GM20431 (cell line): ENCODE results near the gene TALDO1.

Experiments
- in situ Hi-C: fragments of 300-500 bp; cut with MseI, MboI; formaldehyde crosslinking; loops from one replicate; pipeline ENCODE4 v1.15.0; 2020; ENCODE audit warnings: low sequenced_read_pairs; ENCODE audit not compliant: unreplicated experiment

Gene TALDO1

DNA sequence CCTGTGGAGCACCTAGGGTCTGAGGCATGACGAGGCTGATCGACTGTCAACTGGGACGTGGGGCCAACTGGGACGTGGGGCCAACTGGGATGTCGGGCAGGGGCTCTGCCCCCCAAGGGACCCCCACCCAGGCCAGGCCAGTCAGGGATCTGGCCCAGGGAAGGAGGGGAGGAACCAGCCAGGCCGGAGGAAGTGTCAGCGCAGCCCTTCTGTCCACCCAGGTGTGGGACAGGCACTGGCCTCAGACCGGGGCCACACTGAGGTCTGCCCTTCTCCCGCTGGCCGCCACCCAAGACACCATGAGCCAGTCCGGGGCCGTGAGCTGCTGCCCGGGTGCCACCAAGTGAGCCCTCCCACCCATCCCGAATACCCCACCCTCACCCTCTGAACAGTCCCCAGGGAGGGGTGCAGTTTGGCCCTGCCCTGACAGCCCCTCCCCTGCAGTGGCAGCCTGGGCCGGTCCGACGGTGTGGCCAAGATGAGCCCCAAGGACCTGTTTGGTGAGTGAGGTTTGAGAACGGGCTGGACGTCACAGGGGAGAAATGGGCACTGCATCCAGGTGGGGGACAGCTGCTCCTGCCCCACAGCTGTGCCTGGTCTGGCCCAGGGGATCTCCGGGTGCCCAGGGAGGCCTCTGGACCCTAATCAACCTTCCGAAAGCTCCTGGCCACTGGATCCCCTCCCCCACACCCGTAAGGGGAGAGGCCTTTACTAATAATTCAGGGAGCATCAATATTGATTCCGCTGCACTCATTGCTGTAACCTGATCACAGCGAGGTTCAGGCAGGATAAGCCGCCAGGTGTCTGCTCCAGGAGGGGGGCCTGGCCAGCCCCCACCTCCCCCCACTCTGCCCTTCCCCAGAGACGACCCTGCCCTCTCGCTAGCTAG is 37.9 kb upstream of the TALDO1 start:
- in situ Hi-C loops, result no loop called here

DNA sequence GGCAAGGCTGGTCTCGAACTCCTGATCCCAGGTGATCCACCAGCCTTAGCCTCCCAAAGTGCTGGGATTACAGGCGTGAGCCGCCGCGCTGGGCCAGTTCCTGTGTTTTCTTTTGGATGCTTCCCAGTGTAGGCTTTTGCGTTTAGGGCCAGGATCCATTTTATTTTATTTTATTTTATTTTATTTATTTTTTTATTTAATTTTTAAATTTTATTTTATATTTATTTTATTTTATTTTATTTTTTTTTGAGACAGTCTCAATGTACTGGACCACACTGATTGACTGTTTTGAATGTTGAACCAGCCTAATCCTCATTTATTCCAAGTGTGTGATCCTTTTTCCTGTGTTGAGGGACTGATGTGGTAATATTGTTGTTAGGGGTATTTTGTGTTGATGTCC is 32.8 kb upstream of the TALDO1 start:
- in situ Hi-C loops, result no loop called here

DNA sequence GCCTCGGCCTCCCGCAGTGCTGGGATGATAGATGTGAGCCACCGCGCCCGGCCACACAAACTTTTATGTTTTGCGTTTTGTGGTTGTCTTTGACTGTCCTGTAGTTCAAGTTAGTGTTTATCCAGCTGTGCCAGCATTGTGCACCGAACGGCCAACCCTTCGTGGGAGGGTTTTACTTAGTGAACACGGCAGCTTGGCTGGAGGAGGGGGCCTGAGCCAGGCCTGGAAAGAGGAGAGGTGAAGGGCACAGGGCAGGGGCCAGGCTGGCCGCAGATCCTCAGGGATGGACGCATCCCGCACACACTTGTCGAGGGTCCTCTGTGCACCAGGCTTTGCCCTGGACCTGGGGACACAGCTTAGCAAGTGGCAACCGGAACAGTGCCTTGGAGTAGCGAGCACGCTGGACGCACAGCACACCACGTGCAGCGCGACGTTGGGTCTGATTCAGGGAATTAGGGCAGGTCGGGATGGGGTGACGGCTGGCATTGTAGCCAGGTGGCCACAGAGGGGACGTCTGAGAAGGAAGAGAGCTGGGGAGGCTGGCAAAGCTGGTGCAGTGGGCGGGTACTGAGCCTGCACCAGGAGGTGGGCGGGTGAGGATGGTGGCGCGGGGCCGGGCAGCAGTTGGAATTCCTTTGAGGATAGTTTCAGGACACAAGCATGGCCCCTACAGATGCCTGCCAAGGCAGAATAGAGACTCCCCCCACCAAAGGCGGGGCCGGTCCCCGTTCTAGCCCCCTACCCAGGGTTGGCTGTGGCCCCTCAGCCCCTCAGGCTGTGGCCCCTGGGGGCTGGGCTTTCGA is 27.8 kb upstream of the TALDO1 start:
- in situ Hi-C loops, result loop anchor here (10.0 kb wide), 1 partner anchor 165 kb away; no protein-coding TSS in a partner anchor

DNA sequence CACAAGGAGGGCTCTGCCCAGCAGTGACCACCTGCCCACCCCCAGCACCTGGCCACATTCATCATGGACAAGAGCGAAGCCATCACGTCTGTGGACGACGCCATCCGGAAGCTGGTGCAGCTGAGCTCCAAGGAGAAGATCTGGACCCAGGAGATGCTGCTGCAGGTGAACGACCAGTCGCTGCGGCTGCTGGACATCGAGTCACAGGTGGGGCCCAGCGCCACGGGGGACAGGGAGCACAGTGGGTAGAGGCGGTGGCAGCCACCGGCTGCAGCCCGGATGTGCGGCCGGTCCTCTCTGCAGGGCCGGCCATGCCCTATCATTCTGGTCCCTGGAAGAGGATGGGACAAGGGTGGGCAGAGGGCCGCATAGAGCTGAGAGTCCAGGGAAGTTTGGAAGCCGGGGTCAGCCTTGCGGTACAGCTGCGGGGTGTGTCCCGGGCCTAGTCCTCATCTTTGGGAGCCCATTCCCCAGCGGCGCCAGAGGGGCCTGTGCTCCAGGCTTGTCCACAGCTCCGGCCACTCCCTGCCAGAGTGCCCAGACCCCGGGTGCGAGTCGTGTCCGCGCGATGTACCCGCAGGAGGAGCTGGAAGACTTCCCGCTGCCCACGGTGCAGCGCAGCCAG is 27.1 kb upstream of the TALDO1 start:
- in situ Hi-C loops, result loop anchor here (10.0 kb wide), 1 partner anchor 165 kb away; no protein-coding TSS in a partner anchor

DNA sequence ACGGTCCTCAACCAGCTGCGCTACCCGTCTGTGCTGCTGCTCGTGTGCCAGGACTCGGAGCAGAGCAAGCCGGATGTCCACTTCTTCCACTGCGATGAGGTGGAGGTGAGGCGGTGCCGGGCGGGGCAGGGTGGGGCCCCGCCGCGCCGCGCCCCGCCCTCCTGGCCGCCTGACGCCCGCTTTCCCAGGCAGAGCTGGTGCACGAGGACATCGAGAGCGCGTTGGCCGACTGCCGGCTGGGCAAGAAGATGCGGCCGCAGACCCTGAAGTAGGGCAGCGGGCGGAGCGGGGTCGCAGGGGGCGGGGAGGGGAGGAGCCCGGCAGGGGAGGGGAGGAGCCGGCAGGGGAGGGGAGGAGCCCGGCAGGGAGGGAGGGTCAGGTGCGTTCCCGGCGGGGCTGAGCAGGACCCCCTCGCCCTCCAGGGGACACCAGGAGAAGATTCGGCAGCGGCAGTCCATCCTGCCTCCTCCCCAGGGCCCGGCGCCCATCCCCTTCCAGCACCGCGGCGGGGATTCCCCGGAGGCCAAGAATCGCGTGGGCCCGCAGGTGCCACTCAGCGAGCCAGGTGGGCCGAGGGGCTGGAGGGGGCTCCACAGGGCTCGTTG is 26.5 kb upstream of the TALDO1 start:
- in situ Hi-C loops, result loop anchor here (10.0 kb wide), 1 partner anchor 166 kb away; no protein-coding TSS in a partner anchor

DNA sequence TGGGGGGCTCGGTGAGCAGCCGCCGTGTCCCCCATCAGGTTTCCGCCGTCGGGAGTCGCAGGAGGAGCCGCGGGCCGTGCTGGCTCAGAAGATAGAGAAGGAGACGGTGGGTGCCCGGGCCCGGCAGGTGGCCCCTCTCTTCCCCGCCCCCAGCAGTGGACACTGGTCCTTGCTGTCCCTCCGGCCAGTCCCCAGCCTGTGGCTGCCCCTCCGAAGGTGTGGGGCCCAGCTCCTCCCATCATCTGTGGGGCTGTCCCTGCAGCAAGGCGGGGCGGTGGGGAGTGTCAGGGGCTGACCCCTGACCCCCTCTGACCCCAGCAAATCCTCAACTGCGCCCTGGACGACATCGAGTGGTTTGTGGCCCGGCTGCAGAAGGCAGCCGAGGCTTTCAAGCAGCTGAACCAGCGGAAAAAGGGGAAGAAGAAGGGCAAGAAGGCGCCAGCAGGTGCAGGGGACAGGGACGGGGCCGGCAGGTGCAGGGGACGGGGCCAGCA is 26.0 kb upstream of the TALDO1 start:
- in situ Hi-C loops, result loop anchor here (10.0 kb wide), 1 partner anchor 166 kb away; no protein-coding TSS in a partner anchor

DNA sequence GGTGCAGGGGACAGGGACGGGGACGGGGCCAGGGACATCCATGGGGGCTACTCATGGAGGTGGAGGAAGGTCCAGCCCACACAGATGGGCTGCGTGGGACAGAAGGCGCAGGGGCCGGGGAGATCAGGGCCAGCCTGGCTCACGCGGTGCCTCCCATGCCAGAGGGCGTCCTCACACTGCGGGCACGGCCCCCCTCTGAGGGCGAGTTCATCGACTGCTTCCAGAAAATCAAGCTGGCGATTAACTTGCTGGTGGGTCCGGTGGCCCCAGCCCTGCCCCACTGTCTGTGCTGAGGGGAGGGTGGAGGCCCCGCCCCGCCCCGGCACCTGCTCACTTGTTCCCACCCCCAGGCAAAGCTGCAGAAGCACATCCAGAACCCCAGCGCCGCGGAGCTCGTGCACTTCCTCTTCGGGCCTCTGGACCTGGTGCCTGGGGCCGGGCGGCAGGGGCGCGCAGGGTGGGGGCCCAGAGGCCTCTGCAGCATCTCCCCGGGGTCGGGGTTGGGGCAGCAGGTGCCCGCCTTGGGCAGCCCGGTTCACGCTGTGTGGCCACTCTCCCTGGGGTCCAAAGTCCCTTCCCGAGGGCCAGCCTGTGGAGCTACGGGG is 25.4 kb upstream of the TALDO1 start:
- in situ Hi-C loops, result loop anchor here (10.0 kb wide), 1 partner anchor 167 kb away; no protein-coding TSS in a partner anchor

DNA sequence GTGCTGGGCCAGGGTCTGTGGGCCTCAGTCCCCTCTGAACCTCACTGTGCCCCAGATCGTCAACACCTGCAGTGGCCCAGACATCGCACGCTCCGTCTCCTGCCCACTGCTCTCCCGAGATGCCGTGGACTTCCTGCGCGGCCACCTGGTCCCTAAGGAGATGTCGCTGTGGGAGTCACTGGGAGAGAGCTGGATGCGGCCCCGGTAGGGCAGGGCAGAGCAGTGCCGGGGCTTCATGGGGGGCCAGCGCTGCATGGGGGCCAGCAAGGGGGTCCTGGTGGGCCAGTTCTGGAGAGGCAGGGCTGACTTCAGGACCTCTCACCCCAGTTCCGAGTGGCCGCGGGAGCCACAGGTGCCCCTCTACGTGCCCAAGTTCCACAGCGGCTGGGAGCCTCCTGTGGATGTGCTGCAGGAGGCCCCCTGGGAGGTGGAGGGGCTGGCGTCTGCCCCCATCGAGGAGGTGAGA is 24.9 kb upstream of the TALDO1 start:
- in situ Hi-C loops, result loop anchor here (10.0 kb wide), 1 partner anchor 168 kb away; no protein-coding TSS in a partner anchor

DNA sequence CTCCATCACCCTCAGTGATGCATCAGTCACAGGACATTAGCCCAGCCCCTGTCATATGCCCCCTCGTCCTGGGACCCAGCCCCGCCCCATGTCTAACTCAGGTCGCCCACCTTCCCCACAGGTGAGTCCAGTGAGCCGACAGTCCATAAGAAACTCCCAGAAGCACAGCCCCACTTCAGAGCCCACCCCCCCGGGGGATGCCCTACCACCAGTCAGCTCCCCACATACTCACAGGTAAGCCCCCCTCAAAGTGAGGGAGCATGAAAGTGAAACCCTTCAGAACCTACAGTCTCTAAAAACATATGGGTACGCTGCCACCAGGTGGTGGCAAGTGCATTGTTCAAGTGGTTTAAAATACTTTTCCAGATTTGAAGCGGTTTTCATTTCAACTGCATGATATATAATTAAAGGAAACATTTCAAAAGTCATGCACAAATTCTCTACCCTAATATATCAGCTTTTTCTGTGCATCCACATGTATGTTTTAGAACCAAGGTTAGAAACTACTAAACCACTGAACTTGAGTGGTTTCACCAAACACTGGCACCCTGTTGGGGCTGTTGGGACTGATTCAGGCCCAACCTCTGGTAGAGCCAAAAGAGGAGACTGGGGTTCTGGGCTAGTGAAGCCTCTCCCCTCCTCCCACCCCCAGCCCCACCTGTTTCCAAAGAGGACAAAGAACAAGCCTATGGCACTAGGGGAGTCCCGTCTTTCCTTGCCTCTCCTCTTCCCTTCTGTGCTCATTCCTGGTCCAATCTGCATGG is 24.0 kb upstream of the TALDO1 start:
- in situ Hi-C loops, result loop anchor here (10.0 kb wide), 1 partner anchor 169 kb away; no protein-coding TSS in a partner anchor

DNA sequence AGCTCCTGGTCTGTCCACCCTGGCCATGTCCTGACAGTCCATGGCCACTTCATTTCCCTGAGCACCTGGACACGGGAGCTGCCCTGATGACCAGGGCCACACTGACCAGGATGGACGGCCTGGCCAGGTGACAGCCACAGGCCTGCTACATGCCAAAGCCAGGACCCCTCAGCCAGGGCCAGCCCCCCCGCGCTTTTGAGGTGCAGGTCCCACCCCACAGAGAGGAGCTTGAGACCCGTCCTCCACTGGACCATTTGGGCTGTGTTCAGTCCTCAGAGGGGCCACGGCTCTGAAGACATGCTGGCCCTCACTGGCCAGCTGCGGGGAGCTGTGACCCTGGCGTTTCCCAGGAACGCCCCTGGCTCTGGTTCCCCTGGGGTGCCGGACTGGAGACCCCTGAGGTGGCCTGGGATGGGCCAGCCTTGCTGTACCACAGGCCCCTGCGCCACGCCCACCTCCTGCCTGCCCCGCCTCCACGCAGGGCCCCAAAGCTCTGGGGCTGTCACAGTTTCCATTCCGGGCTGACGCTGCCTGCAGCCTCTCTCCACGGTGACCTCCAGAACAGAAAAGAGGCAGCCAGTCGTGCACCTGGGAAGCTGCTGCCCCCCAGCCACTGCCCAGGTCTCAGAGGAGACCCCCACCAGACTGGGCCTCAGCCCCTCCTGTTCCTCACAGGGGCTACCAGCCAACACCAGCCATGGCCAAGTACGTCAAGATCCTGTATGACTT is 23.1 kb upstream of the TALDO1 start:
- in situ Hi-C loops, result loop anchor here (10.0 kb wide), 1 partner anchor 169 kb away; no protein-coding TSS in a partner anchor

DNA sequence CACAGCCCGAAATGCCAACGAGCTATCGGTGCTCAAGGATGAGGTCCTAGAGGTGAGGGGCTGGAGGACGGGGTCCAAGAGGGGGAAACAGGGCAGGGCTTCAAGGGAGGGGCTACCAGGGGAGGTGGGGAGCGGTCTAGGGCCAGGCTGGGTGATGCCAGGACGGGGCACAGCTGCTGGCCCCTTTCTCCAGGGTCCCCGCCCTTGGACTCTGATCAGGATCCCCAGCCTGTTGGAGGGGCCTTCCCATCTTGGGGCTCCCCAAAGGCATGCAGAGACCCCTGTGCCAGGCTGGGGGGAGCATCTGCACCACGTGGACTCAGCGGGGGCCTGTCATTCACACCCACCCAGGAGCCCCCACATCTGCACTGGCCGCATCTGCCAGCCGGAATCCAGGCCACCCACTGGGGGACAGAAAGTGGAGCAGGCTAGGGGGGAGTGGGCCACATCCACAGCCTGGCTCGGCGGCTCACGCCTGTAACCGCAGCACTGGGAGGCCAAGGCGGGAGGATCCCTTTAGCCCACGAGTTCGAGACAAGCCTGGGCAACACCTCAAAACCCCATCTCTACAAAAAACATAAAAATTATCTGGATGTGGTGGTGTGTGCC is 22.4 kb upstream of the TALDO1 start:
- in situ Hi-C loops, result loop anchor here (10.0 kb wide), 1 partner anchor 170 kb away; no protein-coding TSS in a partner anchor

DNA sequence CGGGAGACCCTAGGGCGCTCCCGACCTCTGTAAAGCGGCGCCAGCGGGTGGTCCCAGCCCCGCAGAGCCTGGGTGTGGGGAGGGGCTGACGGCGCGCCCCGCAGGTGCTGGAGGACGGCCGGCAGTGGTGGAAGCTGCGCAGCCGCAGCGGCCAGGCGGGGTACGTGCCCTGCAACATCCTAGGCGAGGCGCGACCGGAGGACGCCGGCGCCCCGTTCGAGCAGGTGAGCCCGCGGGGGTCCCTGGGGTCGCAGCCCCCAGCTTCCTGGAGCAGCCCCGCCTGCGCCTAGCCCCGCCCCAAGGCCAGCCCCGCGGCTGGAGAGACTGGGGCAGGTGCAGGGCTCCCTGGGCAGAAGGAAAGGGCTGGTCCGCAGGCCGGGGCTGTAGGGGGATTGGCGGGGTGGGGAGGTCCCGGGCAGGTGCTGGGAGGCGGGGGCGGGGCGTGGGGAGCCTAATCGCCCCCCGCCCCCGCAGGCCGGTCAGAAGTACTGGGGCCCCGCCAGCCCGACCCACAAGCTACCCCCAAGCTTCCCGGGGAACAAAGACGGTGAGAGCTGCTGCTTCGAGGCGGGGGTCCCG is 21.6 kb upstream of the TALDO1 start:
- in situ Hi-C loops, result loop anchor here (10.0 kb wide), 1 partner anchor 171 kb away; no protein-coding TSS in a partner anchor

DNA sequence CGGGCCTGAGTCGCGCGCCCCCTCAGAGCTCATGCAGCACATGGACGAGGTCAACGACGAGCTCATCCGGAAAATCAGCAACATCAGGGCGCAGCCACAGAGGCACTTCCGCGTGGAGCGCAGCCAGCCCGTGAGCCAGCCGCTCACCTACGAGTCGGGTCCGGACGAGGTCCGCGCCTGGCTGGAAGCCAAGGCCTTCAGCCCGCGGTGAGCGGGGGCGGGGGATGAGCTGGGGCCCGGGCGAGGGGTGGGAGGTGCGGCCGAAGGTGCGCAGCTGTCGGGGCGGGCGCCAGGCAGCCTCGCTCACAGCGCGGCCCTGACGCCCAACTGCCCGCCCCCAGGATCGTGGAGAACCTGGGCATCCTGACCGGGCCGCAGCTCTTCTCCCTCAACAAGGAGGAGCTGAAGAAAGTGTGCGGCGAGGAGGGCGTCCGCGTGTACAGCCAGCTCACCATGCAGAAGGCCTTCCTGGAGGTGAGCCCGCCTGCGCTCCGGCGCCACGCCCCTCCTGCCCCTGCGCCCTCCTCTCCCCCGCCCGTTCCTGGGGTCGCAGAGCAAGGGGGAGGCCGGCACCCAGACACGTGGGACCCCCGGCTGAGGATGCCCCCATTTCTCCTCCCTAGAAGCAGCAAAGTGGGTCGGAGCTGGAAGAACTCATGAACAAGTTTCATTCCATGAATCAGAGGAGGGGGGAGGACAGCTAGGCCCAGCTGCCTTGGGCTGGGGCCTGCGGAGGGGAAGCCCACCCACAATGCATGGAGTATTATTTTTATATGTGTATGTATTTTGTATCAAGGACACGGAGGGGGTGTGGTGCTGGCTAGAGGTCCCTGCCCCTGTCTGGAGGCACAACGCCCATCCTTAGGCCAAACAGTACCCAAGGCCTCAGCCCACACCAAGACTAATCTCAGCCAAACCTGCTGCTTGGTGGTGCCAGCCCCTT is 20.7 kb upstream of the TALDO1 start:
- in situ Hi-C loops, result loop anchor here (10.0 kb wide), 1 partner anchor 172 kb away; no protein-coding TSS in a partner anchor

DNA sequence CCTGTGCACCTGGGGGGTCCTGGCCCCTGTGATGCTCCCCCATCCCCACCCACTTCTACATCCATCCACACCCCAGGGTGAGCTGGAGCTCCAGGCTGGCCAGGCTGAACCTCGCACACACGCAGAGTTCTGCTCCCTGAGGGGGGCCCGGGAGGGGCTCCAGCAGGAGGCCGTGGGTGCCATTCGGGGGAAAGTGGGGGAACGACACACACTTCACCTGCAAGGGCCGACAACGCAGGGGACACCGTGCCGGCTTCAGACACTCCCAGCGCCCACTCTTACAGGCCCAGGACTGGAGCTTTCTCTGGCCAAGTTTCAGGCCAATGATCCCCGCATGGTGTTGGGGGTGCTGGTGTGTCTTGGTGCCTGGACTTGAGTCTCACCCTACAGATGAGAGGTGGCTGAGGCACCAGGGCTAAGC is 20.0 kb upstream of the TALDO1 start:
- in situ Hi-C loops, result loop anchor here (10.0 kb wide), 1 partner anchor 172 kb away; no protein-coding TSS in a partner anchor
